Erythroblast (primary cell): ENCODE measurements around the gene SARS1.

ENCODE experiments used
- GATA1 ChIP-seq: IDR thresholded peaks from 2 replicates; pipeline ENCODE4 v1.6.1; 2011; ENCODE audit warnings: low read depth, mild to moderate bottlenecking, control low read depth, low read length, moderate library complexity
- POLR2A ChIP-seq: IDR thresholded peaks from 2 replicates; pipeline ENCODE4 v1.6.1; 2011; ENCODE audit warnings: mild to moderate bottlenecking, low read length

DNA sequence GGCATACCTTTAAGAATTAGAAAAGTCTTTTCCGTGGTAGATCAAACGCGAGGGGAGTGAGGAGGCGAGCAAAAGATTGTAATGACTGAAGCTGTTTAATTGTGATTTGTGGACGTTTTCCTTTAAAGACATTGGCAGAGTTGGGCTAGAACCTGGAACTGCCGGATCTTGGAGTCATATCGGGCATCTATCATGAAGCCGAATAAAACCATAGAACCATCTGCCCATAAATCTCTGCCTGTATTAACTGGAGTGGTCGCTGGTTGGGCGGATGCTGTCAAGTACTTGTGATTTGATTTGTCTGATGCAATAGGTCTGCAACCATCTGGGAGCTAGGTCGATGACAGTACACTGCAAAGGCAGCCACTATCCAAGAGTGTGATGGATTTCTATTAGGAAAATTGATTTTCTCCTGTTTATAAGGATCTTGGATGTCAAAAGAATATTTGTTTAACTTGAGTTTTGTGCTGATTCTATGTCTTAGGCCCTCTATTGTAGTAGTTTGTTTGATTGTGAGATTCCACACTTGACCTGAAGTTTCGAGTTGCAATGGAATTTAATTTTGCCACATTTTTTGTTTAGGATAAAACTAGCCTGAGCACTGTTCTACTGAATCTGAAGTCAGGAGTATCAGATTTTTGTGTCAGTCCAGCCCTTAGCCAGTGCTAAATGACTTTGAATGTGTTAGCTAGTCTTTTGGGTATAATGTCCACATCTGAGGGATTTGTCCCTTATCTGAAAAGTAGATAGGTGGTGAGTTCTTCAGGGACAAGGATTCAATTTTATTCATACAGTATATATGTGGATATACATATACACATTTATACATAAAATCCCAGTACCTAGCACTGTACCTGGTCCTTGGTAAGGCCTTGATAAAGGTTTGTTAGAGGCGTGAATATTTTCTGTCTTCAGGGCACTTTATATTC, 1.2 kb downstream of the SARS1 start:
- no peak for TF ChIP-seq POLR2A
- no peak for TF ChIP-seq GATA1
